Measurements from ENCODE around the gene SLIT1.

Gene SLIT1

GRCh38 chr10:97050956-97051496 is 134.7 kb downstream of the SLIT1 start:
- TF ChIP-seq NFIC (IDR thresholded peaks at IDR 0.05) (no peak), TCF12 (IDR thresholded peaks at IDR 0.05; ENCODE audit: low read depth) (no peak), FOXM1 (IDR thresholded peaks at IDR 0.05; ENCODE audit: borderline replicate concordance, low read depth) (no peak), EGR1 (IDR thresholded peaks at IDR 0.05) (no peak), REST (IDR thresholded peaks at IDR 0.05; ENCODE audit: low read depth) (no peak), EP300 (IDR thresholded peaks at IDR 0.05; ENCODE audit: borderline replicate concordance) (no peak), MAX (IDR thresholded peaks at IDR 0.05) (no peak), YY1 (IDR thresholded peaks at IDR 0.05; ENCODE audit: low read depth) (no peak), TAF1 (IDR thresholded peaks at IDR 0.05; ENCODE audit: low read depth) (no peak), ZBTB7A (IDR thresholded peaks at IDR 0.05; ENCODE audit: low read depth) (no peak), CREB1 (IDR thresholded peaks at IDR 0.05; ENCODE audit: low read depth) (no peak), TEAD4 (IDR thresholded peaks at IDR 0.05) (no peak), RAD21 (IDR thresholded peaks at IDR 0.05; ENCODE audit: low read depth) (no peak), CEBPB (IDR thresholded peaks at IDR 0.05) (no peak), USF1 (IDR thresholded peaks at IDR 0.05) (no peak)

- TF ChIP-seq TEAD4 (IDR thresholded peaks at IDR 0.05) (no peak), REST (IDR thresholded peaks at IDR 0.05; ENCODE audit: low read depth) (no peak), CREB1 (IDR thresholded peaks at IDR 0.05; ENCODE audit: low read depth) (no peak), CEBPB (IDR thresholded peaks at IDR 0.05) (no peak), TCF12 (IDR thresholded peaks at IDR 0.05; ENCODE audit: low read depth) (no peak), MAX (IDR thresholded peaks at IDR 0.05) (no peak), NFIC (IDR thresholded peaks at IDR 0.05) (no peak), TAF1 (IDR thresholded peaks at IDR 0.05; ENCODE audit: low read depth) (no peak), YY1 (IDR thresholded peaks at IDR 0.05; ENCODE audit: low read depth) (no peak), EP300 (IDR thresholded peaks at IDR 0.05; ENCODE audit: borderline replicate concordance) (no peak), FOXM1 (IDR thresholded peaks at IDR 0.05; ENCODE audit: borderline replicate concordance, low read depth) (no peak), USF1 (IDR thresholded peaks at IDR 0.05) (no peak), RAD21 (IDR thresholded peaks at IDR 0.05; ENCODE audit: low read depth) (no peak), ZBTB7A (IDR thresholded peaks at IDR 0.05; ENCODE audit: low read depth) (no peak), EGR1 (IDR thresholded peaks at IDR 0.05) (no peak)
These were observed 135.5 kb downstream of the SLIT1 start for GRCh38 chr10:97050205-97050745.

GRCh38 chr10:97049670-97050069 is 136.1 kb downstream of the SLIT1 start:
- TF ChIP-seq YY1 (IDR thresholded peaks at IDR 0.05; ENCODE audit: low read depth) (no peak), RAD21 (IDR thresholded peaks at IDR 0.05; ENCODE audit: low read depth) (no peak), CREB1 (IDR thresholded peaks at IDR 0.05; ENCODE audit: low read depth) (no peak), EGR1 (IDR thresholded peaks at IDR 0.05) (no peak), MAX (IDR thresholded peaks at IDR 0.05) (no peak), EP300 (IDR thresholded peaks at IDR 0.05; ENCODE audit: borderline replicate concordance) (no peak), TCF12 (IDR thresholded peaks at IDR 0.05; ENCODE audit: low read depth) (no peak), FOXM1 (IDR thresholded peaks at IDR 0.05; ENCODE audit: borderline replicate concordance, low read depth) (no peak), USF1 (IDR thresholded peaks at IDR 0.05) (no peak), TEAD4 (IDR thresholded peaks at IDR 0.05) (no peak), TAF1 (IDR thresholded peaks at IDR 0.05; ENCODE audit: low read depth) (no peak), CEBPB (IDR thresholded peaks at IDR 0.05) (no peak), REST (IDR thresholded peaks at IDR 0.05; ENCODE audit: low read depth) (no peak), ZBTB7A (IDR thresholded peaks at IDR 0.05; ENCODE audit: low read depth) (no peak), NFIC (IDR thresholded peaks at IDR 0.05) (no peak)
